GM18867 (cell line): ENCODE results near the gene RGS7.
"Not testable (repeated sequence)": the region's sequence is repeated elsewhere in the genome, so short reads cannot be mapped to it uniquely, and the experiment has no call there.

Experiments used
- ATAC-seq: cut with Tn5 transposase; IDR thresholded peaks from one replicate; pipeline ENCODE4 v1.9.1; 2021; ENCODE audit warnings: mild to moderate bottlenecking, moderate library complexity; ENCODE audit not compliant: unreplicated experiment

Gene RGS7

GRCh38 chr1:241095847-241096246, 261.2 kb downstream of the RGS7 start:
- ATAC-seq, result no peak

GRCh38 chr1:241090798-241091197, 266.2 kb downstream of the RGS7 start:
- ATAC-seq, result peak; percentile 45

DNA sequence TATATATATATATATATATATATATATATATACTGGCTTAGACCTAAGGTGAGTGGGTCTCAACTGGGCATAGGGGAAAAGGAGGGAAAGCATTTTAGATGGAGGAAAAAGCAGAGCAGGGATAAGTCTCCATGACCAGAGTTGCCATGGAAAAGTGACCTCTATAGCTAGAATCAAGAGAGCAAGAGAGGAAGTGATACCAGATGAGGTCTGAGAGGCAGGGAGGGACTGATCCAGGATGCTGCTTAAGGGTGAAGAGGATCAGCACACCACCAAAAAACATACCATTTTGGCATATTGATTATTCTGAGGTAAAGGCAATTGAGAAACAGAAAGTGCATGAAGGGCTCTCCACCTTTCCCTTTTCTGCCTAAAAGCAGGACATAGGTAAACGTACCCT, 267.9 kb downstream of the RGS7 start:
- ATAC-seq, result not testable (repeated sequence)

GRCh38 chr1:241088075-241088474, 268.9 kb downstream of the RGS7 start:
- ATAC-seq, result not testable (repeated sequence)

GRCh38 chr1:241086686-241087085, 270.3 kb downstream of the RGS7 start:
- no peak for ATAC-seq

DNA sequence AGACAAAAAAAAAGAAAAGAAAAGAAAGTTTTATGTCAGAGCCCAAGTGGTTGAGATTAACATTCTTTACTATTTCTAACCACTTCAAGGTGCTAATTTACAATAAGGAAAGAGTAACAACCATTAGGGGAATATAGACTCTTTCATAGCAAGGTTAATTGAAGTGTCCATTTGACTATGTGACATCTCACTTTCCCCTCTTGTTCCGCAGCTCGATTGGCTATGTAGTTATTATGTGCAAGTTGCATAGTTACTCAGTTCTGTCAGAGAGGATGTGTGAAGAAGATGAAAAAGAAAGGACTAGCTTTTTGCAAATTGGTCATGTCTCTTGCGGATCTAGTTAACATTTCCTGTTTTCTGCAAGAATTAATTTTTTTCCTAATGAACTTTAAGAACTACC, 273.7 kb downstream of the RGS7 start:
- ATAC-seq, result peak; percentile 87

DNA sequence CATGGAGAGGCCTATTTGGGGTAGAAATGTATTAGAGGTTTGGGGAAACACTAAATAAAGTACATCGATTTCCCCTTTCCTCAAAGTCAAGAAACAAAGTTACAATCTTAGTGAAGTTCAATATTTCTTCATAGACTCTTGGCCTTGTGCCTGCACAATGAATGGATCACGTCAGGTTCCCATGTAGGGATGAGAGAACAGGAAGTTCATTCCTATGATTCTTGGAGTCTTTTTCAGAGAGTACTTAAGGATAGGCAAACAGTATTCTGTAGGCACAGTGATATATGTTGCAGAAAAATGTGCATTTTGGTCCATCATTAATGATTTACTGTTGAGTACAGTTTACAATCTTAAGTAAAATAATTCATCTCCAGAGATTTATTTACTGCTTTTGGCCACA, 275.5 kb downstream of the RGS7 start:
- ATAC-seq, result no peak

DNA sequence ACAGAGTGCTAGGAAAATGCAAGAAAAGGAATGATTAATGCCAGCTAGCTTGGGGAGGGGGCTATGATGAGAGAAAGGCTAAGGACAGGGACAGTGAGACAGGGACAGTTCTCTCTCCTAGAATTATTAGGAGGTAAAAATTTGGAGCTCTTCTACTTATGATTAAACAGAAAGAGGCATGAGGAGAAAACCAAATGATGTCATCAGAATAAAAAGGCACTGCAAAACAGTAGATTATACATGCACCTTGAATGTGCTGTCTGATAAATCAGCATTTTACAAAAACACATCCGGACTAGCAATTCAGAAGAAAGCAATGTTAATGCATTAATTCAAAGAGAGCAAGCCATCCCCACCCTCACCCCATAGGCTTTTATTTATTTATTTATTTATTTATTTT, 277.5 kb downstream of the RGS7 start:
- ATAC-seq, result no peak

DNA sequence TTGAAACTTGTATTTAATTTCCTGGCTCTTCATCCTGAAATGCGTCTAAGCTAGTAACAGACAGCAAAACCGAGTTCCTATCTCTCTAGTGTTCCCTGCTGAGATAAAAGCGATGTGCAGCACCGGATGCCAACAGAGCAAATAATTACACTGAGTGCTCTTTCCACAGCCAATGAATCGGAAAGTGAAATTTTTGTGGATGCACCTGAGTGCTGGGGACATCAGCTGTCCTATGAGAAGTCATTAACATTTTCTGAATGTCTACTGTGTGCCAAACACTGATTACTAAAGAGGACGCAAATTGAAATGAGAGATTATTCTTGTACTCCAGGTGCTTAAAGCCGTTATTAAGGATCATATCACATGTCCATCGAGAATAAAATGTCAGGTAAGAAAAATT, 278.0 kb downstream of the RGS7 start:
- no peak for ATAC-seq

GRCh38 chr1:241077386-241078147, 279.4 kb downstream of the RGS7 start:
- ATAC-seq, result no peak

DNA sequence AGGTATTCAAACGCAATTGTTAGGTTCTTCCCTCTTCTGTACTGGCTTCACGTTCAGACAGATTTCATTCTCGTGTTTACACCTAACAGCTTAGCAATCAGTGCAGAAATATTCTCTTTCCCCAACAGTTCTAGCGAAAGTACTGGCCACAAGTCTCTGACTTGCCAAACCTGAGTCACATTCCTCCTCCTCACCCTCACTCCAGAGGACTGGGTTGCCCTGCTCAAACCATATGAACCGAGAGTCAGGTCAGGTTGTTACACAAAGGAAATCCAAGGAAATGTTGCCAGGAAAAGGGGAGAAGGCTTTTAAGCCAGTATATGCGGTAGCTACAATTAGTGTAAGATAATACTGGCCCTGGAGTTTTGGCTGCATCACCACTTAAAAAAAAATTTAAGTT, 282.5 kb downstream of the RGS7 start:
- no peak for ATAC-seq

GRCh38 chr1:241068359-241068758, 288.6 kb downstream of the RGS7 start:
- no peak for ATAC-seq

DNA sequence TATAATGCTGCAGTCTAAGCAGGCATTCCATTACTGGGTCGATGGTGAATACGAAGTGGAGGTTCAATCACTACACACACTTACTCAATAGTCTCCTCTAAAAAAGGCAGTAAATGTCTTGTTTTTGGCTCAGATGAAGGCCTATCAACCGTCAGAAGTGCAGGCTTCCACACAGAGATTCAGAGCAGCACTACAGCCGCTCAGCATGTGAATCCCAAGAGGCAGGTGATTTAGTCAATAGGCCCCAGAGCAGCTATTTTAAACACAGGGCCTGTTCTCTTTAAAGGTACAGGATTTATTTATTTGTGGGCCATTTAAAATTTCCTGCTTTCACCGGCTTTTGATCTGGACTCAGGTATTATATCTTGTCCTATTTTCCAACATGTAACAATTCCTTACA, 293.7 kb downstream of the RGS7 start:
- no peak for ATAC-seq

DNA sequence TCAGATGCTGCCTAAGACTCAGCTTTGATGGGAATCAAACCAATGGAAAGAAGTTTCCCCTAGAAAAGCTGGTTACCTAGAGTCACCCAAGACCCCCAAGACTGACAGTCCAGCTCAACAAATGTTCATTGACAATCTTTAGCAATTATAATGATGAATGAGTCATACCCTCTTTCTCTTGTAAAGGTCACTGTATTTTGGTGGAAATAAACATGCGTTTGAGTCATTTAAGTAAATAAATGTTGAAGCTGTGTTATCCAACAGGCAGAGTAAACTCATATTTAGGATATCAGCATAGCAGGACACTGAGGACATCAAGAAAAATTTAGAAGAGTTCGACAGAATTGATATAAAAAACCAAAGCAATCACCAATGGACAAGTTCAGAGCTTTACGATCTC, 295.9 kb downstream of the RGS7 start:
- no peak for ATAC-seq

- no peak for ATAC-seq
These were observed 308.4 kb downstream of the RGS7 start for GRCh38 chr1:241048622-241049021.

DNA sequence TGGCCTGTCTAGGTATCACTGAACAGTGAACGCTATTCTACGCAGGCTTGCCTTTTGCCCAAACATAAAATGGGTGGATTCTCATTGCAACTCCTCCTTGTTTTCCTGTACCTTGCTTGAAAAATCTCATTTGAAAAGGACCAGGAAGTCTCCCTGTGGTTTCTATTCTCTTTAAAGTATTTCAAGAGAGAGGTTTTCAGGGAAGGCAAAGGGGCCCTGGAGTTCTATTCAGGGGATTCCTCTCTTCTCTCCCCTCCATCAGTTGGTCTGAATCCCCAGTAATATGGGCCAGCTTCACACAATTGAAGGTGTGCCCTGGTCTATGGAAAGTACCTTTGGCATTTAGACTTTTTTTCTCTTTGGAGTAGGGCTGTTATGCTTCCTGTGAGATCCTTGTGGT, 311.3 kb downstream of the RGS7 start:
- no peak for ATAC-seq

DNA sequence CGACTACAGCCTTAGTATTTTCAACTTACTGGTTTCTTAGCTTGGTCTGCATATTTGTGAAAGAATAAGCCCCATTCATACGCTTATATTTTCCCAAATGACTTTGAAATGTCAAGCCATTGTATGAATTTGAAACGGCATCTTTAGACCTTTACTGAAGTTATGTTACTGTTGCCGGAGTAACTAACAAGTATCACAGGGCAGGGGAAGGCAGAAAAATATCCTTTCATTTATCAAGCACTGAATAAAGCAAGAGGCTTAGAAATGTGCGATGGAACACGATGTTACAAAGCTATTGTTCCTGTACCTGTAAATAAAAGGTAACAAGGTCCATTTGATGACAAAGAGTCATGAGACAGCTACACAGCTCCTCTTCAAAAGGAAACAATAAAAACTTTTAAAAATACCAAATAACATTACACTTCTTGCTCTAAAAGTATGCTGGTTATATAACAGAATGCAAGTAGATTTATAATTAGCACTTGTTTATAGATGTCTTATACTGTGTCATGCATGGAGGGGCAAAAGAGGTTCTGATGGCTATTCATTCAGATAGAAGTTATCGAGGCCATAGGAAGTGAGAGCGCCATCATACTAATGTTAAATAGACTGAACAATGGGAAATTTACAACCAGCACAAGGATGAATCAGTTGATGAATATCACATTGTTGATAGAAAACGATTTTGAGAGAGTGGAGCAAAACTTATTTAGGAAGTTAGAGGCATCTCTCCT, 322.6 kb downstream of the RGS7 start:
- ATAC-seq, result no peak

GRCh38 chr1:241024834-241025233, 332.2 kb downstream of the RGS7 start:
- ATAC-seq, result no peak

DNA sequence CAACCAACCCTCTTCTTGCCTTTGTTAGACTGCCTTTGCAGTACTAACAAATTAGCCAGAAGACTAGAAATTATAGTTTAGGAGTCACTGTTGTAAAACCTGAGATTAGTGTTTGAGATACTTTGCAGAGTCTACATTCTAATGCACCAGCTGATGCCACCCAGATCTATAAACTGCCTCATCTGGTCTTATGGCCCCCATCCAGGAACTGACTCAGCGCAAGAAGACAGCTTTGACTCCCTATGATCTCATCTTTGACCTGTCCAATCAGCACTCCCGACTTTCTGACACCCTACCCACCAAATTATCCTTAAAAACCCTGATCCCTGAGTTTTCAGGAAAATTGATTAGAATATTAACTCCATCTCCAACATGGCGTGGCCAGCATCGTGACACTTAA, 334.6 kb downstream of the RGS7 start:
- ATAC-seq, result no peak

- no peak for ATAC-seq
These were observed 335.9 kb downstream of the RGS7 start for GRCh38 chr1:241020851-241021697.

DNA sequence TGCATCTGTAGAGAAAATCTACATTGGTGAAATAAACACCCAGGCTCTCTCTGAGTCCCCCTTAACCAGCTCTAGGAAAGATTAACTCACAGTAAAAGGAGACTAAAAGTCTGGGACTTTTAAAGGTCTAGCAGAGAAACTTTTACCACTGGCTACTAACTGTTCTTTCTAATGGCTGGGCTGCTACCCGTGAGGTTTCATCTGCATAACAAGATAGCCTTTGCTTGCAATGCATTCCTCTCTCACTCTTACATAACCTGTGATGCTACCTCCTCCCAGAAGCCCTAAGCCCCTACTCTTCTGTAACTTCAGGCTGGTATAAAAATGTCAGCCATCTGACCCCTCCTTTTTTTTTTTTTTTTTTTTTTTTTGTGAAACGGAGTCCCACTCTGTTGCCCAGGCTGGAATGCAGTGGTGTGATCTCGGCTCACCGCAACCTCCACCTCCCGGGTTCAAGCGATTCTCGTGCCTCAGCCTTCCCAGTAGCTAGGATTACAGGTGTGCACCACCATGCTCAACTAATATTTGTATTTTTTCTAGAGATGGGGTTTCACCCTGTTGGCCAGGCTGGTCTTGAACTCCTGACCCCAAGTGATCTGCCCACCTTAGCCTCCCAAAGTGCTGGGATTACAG, 344.2 kb downstream of the RGS7 start:
- no peak for ATAC-seq
